Measurements from ENCODE around the gene HMG20A. TPM values are rescaled to one million over a fixed set of nuclear protein-coding genes. Genes with fewer than 3 reads are reported as not detected.

Gene HMG20A
- total and polyA plus RNA-seq, 10 of the 15 experiments (the other 5 are each of a cell fraction or from before 2014, with no cell fraction given) = 30.0 to 98.7 (median 46.8) TPM

DNA sequence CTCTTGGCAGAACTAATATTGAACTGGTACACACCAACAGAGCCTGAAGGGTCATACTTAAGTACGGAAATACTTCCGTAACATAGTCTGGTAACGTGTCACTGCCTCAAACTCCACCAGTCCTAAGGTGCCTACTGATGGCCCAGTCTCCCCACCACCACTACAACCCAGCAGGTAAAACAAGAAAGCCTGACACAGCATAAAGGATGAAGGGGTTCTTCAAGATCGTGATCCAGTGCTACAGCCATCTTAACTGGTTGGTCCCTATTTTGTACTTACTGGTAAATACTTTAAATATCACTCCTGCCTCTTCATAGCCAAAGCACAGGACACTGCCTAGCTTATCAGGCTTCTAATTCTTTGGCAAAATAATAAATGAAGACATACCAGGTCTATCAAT is 47.2 kb upstream of the HMG20A start:
- FAIRE-seq (no peak), ATAC-seq (no peak), DNase-seq (ENCODE audit: low read depth, low spot score) (no peak)
- in situ Hi-C loops (cut with MboI) = no loop called here
- H3K9ac ChIP-seq (ENCODE audit: control insufficient read depth, insufficient read depth, low read length) = no peak overlapping the region
- H3K36me3 ChIP-seq (ENCODE audit: control insufficient read depth in 2 of 2, insufficient read depth in 2 of 2, low read length in 1 of 2) = no peaks in the 10 kb centered on the region
- TF ChIP-seq KDM1A (IDR thresholded peaks at IDR 0.05; ENCODE audit: borderline replicate concordance) = no peak
- TF ChIP-seq DPF2 (IDR thresholded peaks at IDR 0.05) = no peak
- TF ChIP-seq, protein P1, sequence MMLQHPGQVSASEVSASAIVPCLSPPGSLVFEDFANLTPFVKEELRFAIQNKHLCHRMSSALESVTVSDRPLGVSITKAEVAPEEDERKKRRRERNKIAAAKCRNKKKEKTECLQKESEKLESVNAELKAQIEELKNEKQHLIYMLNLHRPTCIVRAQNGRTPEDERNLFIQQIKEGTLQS (IDR thresholded peaks at IDR 0.05; ENCODE audit: borderline replicate concordance, extremely low read depth, low read depth, low read length) = no peak
- no peak for TF ChIP-seq HCFC1 (IDR thresholded peaks at IDR 0.05; ENCODE audit: low read length)
- no peak for TF ChIP-seq GATAD2B (conservative IDR thresholded peaks at IDR 0.05; ENCODE audit: low read depth)
- TF ChIP-seq SPI1 (IDR thresholded peaks at IDR 0.05; ENCODE audit: borderline replicate concordance, insufficient read depth, low read depth, low read length) = no peak
- TF ChIP-seq ZNF207 (IDR thresholded peaks at IDR 0.05; ENCODE audit: borderline replicate concordance) = no peak
- TF ChIP-seq RBBP5 (conservative IDR thresholded peaks at IDR 0.05) = no peak
- TF ChIP-seq STAT1 (conservative IDR thresholded peaks at IDR 0.05) = no peak
- TF ChIP-seq CHD2 (IDR thresholded peaks at IDR 0.05; ENCODE audit: borderline replicate concordance, low read depth, low read length) = no peak
- TF ChIP-seq, protein P2, sequence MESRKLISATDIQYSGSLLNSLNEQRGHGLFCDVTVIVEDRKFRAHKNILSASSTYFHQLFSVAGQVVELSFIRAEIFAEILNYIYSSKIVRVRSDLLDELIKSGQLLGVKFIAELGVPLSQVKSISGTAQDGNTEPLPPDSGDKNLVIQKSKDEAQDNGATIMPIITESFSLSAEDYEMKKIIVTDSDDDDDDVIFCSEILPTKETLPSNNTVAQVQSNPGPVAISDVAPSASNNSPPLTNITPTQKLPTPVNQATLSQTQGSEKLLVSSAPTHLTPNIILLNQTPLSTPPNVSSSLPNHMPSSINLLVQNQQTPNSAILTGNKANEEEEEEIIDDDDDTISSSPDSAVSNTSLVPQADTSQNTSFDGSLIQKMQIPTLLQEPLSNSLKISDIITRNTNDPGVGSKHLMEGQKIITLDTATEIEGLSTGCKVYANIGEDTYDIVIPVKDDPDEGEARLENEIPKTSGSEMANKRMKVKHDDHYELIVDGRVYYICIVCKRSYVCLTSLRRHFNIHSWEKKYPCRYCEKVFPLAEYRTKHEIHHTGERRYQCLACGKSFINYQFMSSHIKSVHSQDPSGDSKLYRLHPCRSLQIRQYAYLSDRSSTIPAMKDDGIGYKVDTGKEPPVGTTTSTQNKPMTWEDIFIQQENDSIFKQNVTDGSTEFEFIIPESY (IDR thresholded peaks at IDR 0.05) = no peak
- TF ChIP-seq, protein P3, sequence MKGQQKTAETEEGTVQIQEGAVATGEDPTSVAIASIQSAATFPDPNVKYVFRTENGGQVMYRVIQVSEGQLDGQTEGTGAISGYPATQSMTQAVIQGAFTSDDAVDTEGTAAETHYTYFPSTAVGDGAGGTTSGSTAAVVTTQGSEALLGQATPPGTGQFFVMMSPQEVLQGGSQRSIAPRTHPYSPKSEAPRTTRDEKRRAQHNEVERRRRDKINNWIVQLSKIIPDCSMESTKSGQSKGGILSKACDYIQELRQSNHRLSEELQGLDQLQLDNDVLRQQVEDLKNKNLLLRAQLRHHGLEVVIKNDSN (IDR thresholded peaks at IDR 0.05; ENCODE audit: borderline replicate concordance, extremely low read length, insufficient read depth, low read depth, low read length) = no peak
- H3K79me2 ChIP-seq (ENCODE audit: control insufficient read depth, insufficient read depth, low read length) = no peaks in the 10 kb centered on the region
- H2AFZ ChIP-seq (ENCODE audit: control insufficient read depth, low read depth, low read length) = no peak overlapping the region
- no TSS peak for BruUV-seq (replicated peaks)
- ChIA-PET CTCF (interaction anchor here (0.6 kb wide), 1 partner anchor 20 kb away, joined by 4 read pairs; no protein-coding TSS in a partner anchor), SMC1A (ENCODE audit: uncharacterized antibody, unreplicated experiment) (no interaction called here), RAD21 (ENCODE audit: unreplicated experiment) (no interaction called here), POLR2A (no interaction called here)
- intact Hi-C loops (cut with micrococcal nuclease; ENCODE audit: unreplicated experiment) = no loop called here
- H4K20me1 ChIP-seq (ENCODE audit: control insufficient read depth, insufficient read depth) = no peaks in the 10 kb centered on the region
- no peaks in the 10 kb centered on the region; the same call in 2 of the 3 replicates for H3K9me3 ChIP-seq (replicated peaks; ENCODE audit: control insufficient read depth, insufficient read depth, low read length)
- H3K4me1 ChIP-seq (ENCODE audit: control insufficient read depth, insufficient read depth, low read length) = no peaks in the 10 kb centered on the region
- no peaks in the 10 kb centered on the region for H3K27me3 ChIP-seq (replicated peaks in 1 of 2; ENCODE audit: control insufficient read depth in 2 of 2, insufficient read depth in 2 of 2, low read length in 1 of 2)
- H3K27ac ChIP-seq (ENCODE audit: control insufficient read depth, insufficient read depth) = no peak overlapping the region
- H3K4me3 ChIP-seq = no peak overlapping the region
- no peak overlapping the region for H3K4me2 ChIP-seq (ENCODE audit: control insufficient read depth, insufficient read depth)
- WGBS (ENCODE audit: insufficient coverage, insufficient replicate concordance, low lambda C conversion rate, missing lambda C conversion rate) = 54% methylated on average over 4 of the region's 4 CpGs
